Measurements from ENCODE around the gene ZNF573. TPM values are rescaled to one million over a fixed set of nuclear protein-coding genes. Genes with fewer than 3 reads are reported as not detected.
A peak's percentile ranks its signal among the peaks of the same experiment; 100 is the strongest.
"Not testable (repeated sequence)": the region's sequence is repeated elsewhere in the genome, so short reads cannot be mapped to it uniquely, and the experiment has no call there.

The ZNF573 gene
- 5.7 and 7.2 TPM in 2 replicates for total RNA-seq
- polyA plus RNA-seq = 10.2 and 14.3 TPM in 2 replicates

DNA sequence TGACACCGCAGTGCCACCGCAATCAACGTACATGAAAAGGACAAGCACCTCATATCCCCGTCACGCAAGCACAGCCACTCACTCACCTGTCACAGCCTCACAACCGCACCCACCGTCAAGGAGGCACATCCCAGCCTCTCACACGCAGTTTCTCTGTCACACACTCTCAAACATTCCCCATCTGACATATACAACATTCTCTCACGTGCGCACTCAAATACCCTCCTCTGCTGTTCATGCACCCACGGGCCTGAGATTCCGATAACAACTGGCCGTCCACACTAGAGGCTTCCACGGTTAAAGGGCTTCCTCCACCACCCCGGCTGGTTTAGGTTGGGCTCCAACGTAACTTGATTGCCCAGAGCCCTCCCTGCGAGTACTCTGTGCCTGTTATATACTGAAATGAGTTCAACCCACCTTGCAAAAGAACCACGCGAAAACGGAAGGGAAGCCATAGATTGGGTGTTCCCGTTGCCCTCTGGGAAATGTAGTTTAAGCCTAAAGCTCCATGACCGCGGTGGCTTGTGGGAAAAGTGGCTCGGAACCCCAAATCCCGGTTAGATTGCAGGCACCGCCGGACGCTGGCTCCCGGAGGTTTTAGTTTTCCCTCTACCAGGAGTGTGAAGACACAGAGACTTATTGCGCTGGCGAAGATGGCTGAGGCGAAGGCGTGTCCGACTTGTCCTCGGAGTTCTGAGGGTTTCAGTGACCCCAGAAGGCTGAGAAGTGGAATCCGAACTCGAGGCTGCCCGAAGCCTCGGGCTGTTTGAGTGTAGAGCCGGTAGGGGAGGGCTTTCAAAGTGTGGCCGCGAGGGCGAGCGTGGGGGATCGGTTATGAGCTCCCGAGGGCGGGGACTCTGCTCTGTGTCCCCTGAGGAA is at the start of gene ZNF573:
ZNF573 (minus strand) TSS at position 460 of the 879 bp plus-strand sequence. CDS start 5,857 bp downstream, outside the sequence.
- Histone ChIP-seq H3K36me3 (no peaks in the 10 kb centered on the region), H3K27ac (peak within 1 kb of the TSS; percentile 92), H3K4me1 (ENCODE audit: low read depth) (peaks cover 5% of the 10 kb centered on the region), H3K9me3 (ENCODE audit: low read depth) (no peaks in the 10 kb centered on the region), H3K4me3 (peak within 1 kb of the TSS; percentile 68), H3K27me3 (no peaks in the 10 kb centered on the region)
- DNase-seq (ENCODE audit: low read depth in 1 of 2, low spot score in 1 of 2) = peak; percentile 93 to 94
- TF ChIP-seq, protein P1, sequence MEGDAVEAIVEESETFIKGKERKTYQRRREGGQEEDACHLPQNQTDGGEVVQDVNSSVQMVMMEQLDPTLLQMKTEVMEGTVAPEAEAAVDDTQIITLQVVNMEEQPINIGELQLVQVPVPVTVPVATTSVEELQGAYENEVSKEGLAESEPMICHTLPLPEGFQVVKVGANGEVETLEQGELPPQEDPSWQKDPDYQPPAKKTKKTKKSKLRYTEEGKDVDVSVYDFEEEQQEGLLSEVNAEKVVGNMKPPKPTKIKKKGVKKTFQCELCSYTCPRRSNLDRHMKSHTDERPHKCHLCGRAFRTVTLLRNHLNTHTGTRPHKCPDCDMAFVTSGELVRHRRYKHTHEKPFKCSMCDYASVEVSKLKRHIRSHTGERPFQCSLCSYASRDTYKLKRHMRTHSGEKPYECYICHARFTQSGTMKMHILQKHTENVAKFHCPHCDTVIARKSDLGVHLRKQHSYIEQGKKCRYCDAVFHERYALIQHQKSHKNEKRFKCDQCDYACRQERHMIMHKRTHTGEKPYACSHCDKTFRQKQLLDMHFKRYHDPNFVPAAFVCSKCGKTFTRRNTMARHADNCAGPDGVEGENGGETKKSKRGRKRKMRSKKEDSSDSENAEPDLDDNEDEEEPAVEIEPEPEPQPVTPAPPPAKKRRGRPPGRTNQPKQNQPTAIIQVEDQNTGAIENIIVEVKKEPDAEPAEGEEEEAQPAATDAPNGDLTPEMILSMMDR (IDR thresholded peaks at IDR 0.05; ENCODE audit: low read depth, low read length) = peak; percentile 19

DNA sequence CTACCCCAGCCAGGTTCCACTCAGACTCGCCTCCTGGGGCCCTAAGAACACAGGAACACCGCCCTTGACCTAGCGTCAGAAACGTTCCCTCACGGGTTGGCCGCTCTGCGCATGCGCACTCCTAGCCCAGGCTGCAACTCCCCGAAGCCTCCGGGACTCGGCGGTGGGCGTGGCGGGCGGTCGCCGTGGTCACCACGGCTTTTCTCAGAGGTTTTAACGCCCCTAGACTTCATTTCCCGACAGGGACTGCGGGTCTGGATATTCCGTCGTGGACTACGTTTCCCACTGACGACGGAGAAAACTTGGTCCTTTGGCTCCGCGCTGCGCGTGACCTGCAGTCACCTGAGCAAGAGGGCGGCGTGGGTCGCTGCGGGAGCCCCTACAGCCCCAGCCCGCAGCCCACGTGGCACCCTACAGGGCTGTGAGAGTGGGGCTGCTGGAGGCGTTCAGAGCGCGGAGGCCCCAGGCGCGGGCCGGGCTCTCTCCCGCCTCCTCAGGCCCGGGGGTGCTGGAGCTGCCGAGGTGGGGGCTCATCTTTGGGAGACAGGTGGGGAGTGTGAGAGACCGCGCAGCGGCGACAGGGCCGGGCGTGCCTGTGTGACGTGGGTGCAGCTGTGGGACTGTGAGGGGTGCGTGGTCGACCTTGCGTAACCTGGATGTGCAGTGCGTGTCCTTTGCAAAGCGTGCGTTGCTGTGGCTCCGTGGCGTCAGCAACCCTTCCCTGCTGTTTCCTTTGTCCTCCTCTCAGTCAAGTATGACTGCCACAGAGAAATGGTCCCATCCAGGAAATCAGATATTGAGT is 38.0 kb upstream of the ZNF573 start:
- TF ChIP-seq, protein P1 (IDR thresholded peaks at IDR 0.05; ENCODE audit: low read depth, low read length) = no peak
- peak overlapping the region; percentile 56 for H3K4me3 ChIP-seq
- H3K36me3 ChIP-seq = no peaks in the 10 kb centered on the region
- no peak overlapping the region for H3K27ac ChIP-seq
- DNase-seq (ENCODE audit: low read depth in 1 of 2, low spot score in 1 of 2) = peak; percentile 64 to 88
- no peaks in the 10 kb centered on the region for H3K4me1 ChIP-seq (ENCODE audit: low read depth)
- no peaks in the 10 kb centered on the region for H3K27me3 ChIP-seq
- no peaks in the 10 kb centered on the region for H3K9me3 ChIP-seq (ENCODE audit: low read depth)

- not testable (repeated sequence) for DNase-seq (ENCODE audit: low read depth in 1 of 2, low spot score in 1 of 2); H3K4me3 ChIP-seq; H3K36me3 ChIP-seq; H3K27me3 ChIP-seq; H3K4me1 ChIP-seq (ENCODE audit: low read depth); H3K27ac ChIP-seq; H3K9me3 ChIP-seq (ENCODE audit: low read depth)
Observed at GRCh38 chr19:37815611-37816010, 36.2 kb upstream of the ZNF573 start.

DNA sequence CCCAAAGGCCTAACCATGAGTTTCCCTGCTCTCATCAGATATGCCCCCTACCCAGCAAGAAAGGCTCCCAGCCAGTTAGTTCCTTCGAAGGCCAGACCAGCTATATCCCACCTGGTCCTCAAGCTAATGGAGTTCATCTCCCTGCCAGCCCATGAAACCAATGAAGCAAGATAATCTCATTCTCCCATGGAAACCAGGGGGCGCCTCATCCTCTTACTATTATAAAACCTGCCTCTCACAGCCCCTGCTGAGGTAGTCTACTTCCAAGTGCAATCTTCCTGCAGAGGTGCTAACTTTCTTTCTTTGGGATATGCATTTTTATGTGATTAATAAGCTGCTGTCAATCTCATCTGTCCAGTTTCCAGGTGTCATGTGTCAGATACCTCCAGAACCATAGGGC is 34.0 kb upstream of the ZNF573 start:
- TF ChIP-seq, protein P1 (IDR thresholded peaks at IDR 0.05; ENCODE audit: low read depth, low read length) = no peak
- Histone ChIP-seq H3K9me3 (ENCODE audit: low read depth) (no peaks in the 10 kb centered on the region), H3K4me1 (ENCODE audit: low read depth) (no peaks in the 10 kb centered on the region), H3K27me3 (no peaks in the 10 kb centered on the region), H3K4me3 (no peak overlapping the region), H3K27ac (no peak overlapping the region), H3K36me3 (no peaks in the 10 kb centered on the region)
- no peak for DNase-seq (ENCODE audit: low read depth in 1 of 2, low spot score in 1 of 2)

- H3K4me1 ChIP-seq (ENCODE audit: low read depth) = no peaks in the 10 kb centered on the region
- no peaks in the 10 kb centered on the region for H3K27me3 ChIP-seq
- DNase-seq (ENCODE audit: low read depth in 1 of 2, low spot score in 1 of 2) = no peak
- H3K4me3 ChIP-seq = no peak overlapping the region
- no peaks in the 10 kb centered on the region for H3K9me3 ChIP-seq (ENCODE audit: low read depth)
- no peaks in the 10 kb centered on the region for H3K36me3 ChIP-seq
- TF ChIP-seq, protein P1 (IDR thresholded peaks at IDR 0.05; ENCODE audit: low read depth, low read length) = no peak
- H3K27ac ChIP-seq = no peak overlapping the region
Observed at GRCh38 chr19:37809366-37809765, 30.0 kb upstream of the ZNF573 start.
